ENCODE data around the gene ZSCAN21. TPM values are rescaled to one million over a fixed set of nuclear protein-coding genes. Genes with fewer than 3 reads are reported as not detected.
A peak's percentile ranks its signal among the peaks of the same experiment; 100 is the strongest.

Gene ZSCAN21
- total RNA-seq (10 to 100 TPM in 2 of 9 donors, 1 to 10 TPM in 7; 6.2 to 12.1 (median 7.2) TPM), polyA plus RNA-seq (1 to 10 TPM; 4.4 to 7.2 TPM)
- long read RNA-seq, donor 1, partial matches to known transcripts = 3 of 16 reads
- long read RNA-seq, donor 1, other reads (novel, unspliced or antisense) = 10 of 16 reads
- long read RNA-seq, donor 2, transcript ZSCAN21-201 (4 exons, 2,005 nt) = major isoform, 16 of 50 reads
- long read RNA-seq, donor 2, partial matches to known transcripts = 4 of 50 reads
- long read RNA-seq, donor 2, other reads (novel, unspliced or antisense) = 29 of 50 reads
- long read RNA-seq, donor 3, partial matches to known transcripts = 1 of 11 reads
- long read RNA-seq, donor 3, other reads (novel, unspliced or antisense) = 7 of 11 reads

- Histone ChIP-seq H3K27me3 (no peaks in the 10 kb centered on the region), H3K4me1 (peaks cover 0 to 19% (median 7%) of the 10 kb centered on the region in 12 donors), H3K9me3 (no peaks in the 10 kb centered on the region), H3K4me3 (peak within 1 kb of the TSS; percentile 53 to 92 (median 80)), H3K27ac (peak within 1 kb of the TSS; percentile 66 to 98 (median 94)), H3K36me3 (peaks cover 0 to 5% (median 0%) of the 10 kb centered on the region in 9 donors)
- WGBS, 4 donors = 0 to 1% (median 1%) methylated on average over 32 to 47 of the region's 47 CpGs
- intact Hi-C loops (cut with DNase I) = loop anchor here in 9 of 10 donors (1.0 to 10.0 kb wide), 11 partner anchors 31 to 135 kb away; partner anchors contain the start of genes AP4M1 (in 2 of the 9), MCM7 (in 2 of the 9), TRIM4 (in 2 of the 9) and ZNF3 (in 2 of the 9)
- peak; percentile 85 to 93 (median 89) for DNase-seq
- TF ChIP-seq CTCF (IDR thresholded peaks at IDR 0.05) = peak in 5 of 12 donors; percentile 14 to 45 (median 16)
- TF ChIP-seq POLR2A (IDR thresholded peaks at IDR 0.05) = peak; percentile 21 to 79
- ATAC-seq = peak; percentile 94 to 99 (median 98)
Measured at GRCh38 chr7:100049441-100050291, at the start of gene ZSCAN21. Gene ZSCAN21 (plus strand): TSS chr7:100049774. CDS start chr7:100057007, 7,233 bp downstream.

GRCh38 chr7:100000239-100000638, 49.3 kb upstream of the ZSCAN21 start:
- Histone ChIP-seq H3K4me1 (peaks cover 0 to 16% (median 8%) of the 10 kb centered on the region in 12 donors), H3K9me3 (no peaks in the 10 kb centered on the region), H3K27ac (no peak overlapping the region), H3K4me3 (no peak overlapping the region), H3K36me3 (no peaks in the 10 kb centered on the region), H3K27me3 (no peaks in the 10 kb centered on the region)
- TF ChIP-seq POLR2A (IDR thresholded peaks at IDR 0.05) = no peak
- no peak for ATAC-seq
- DNase-seq = no peak
- intact Hi-C loops (cut with DNase I) = no loop called here
- 90% methylated on average over 13 of the region's 13 CpGs for WGBS, 4 donors

GRCh38 chr7:100003711-100004661, 45.6 kb upstream of the ZSCAN21 start:
- H3K27ac ChIP-seq = no peak overlapping the region
- DNase-seq = no peak
- TF ChIP-seq CTCF (IDR thresholded peaks at IDR 0.05) (no peak), POLR2A (IDR thresholded peaks at IDR 0.05) (no peak)
- intact Hi-C loops (cut with DNase I) = no loop called here
- no peak for ATAC-seq
- 68 to 71% (median 70%) methylated on average over 13 to 14 of the region's 14 CpGs for WGBS, 4 donors
- H3K4me1 ChIP-seq = no peaks in the 10 kb centered on the region
- no peaks in the 10 kb centered on the region for H3K27me3 ChIP-seq
- no peaks in the 10 kb centered on the region for H3K36me3 ChIP-seq
- H3K9me3 ChIP-seq = no peaks in the 10 kb centered on the region
- no peak overlapping the region for H3K4me3 ChIP-seq

- no peak overlapping the region for H3K4me3 ChIP-seq
- no peaks in the 10 kb centered on the region for H3K27me3 ChIP-seq
- intact Hi-C loops (cut with DNase I) = no loop called here
- ATAC-seq (no peak), DNase-seq (no peak)
- H3K36me3 ChIP-seq = no peaks in the 10 kb centered on the region
- 71 to 86% (median 79%) methylated on average over 3 of the region's 3 CpGs for WGBS, 4 donors
- no peaks in the 10 kb centered on the region for H3K9me3 ChIP-seq
- H3K4me1 ChIP-seq = no peaks in the 10 kb centered on the region
- no peak overlapping the region for H3K27ac ChIP-seq
- TF ChIP-seq POLR2A (IDR thresholded peaks at IDR 0.05) = no peak
- no peak for TF ChIP-seq CTCF (IDR thresholded peaks at IDR 0.05)
Measured at GRCh38 chr7:100007887-100008286, 41.7 kb upstream of the ZSCAN21 start.

All from heart left ventricle (tissue), 16 donors.